GM23338 (cell line): ENCODE results near the gene OSGEPL1.

Experiments
- CREB1 ChIP-seq: fragments of 250-450 bp; sonication (Bioruptor Pico); IDR thresholded peaks from 2 replicates; pipeline ENCODE4 v1.5.0; 2020; ENCODE audit warnings: low read depth, mild to moderate bottlenecking, moderate library complexity
- CTCF ChIP-seq, 2 experiments: fragments of 200-600 bp in 1 of 2; sonication (generic) in 1 of 2; conservative IDR thresholded peaks; 2 replicates each; pipeline versions ENCODE4 v1.5.1 to v1.6.1; 2016 to 2017; ENCODE audit warnings: antibody characterized with exemption in 2 of 2, low read depth in 2 of 2, mild to moderate bottlenecking in 2 of 2, moderate library complexity in 1 of 2
- ETS1 ChIP-seq: IDR thresholded peaks from 2 replicates; pipeline ENCODE4 v1.6.1; 2016; ENCODE audit warnings: antibody characterized with exemption
- EZH2 ChIP-seq: fragments of 200-600 bp; sonication (generic); IDR thresholded peaks from one replicate; pipeline ENCODE4 v1.8.0; 2017; ENCODE audit warnings: antibody characterized with exemption, mild to moderate bottlenecking, low read depth; ENCODE audit not compliant: unreplicated experiment
- JUNB ChIP-seq: IDR thresholded peaks from one replicate; pipeline ENCODE4 v1.6.1; 2016; ENCODE audit warnings: antibody characterized with exemption; ENCODE audit not compliant: unreplicated experiment
- NANOG ChIP-seq: IDR thresholded peaks from 2 replicates; pipeline ENCODE4 v1.6.1; 2016; ENCODE audit warnings: antibody characterized with exemption, borderline replicate concordance
- POLR2AphosphoS5 ChIP-seq: IDR thresholded peaks from 2 replicates; pipeline ENCODE4 v1.6.1; 2016; ENCODE audit warnings: antibody characterized with exemption, low read depth
- REST ChIP-seq: IDR thresholded peaks from one replicate; pipeline ENCODE4 v1.6.1; 2018; ENCODE audit warnings: antibody characterized with exemption; ENCODE audit not compliant: unreplicated experiment
- ZNF114 ChIP-seq: fragments of 250-450 bp; sonication (Bioruptor Pico); IDR thresholded peaks from 2 replicates; pipeline ENCODE4 v1.5.0; 2020; ENCODE audit warnings: mild to moderate bottlenecking, moderate library complexity
- ZNF331 ChIP-seq: fragments of 250-450 bp; sonication (Bioruptor Pico); IDR thresholded peaks from 2 replicates; pipeline ENCODE4 v1.5.0; 2020; ENCODE audit warnings: low read depth, mild to moderate bottlenecking, moderate library complexity

- TF ChIP-seq CTCF (conservative IDR thresholded peaks at IDR 0.05; ENCODE audit: low read depth in 2 of 2) (no peak), ETS1 (no peak), ZNF331 (CRISPR knock-in tag) (no peak), REST (no peak), EZH2 (no peak), CREB1 (CRISPR knock-in tag) (no peak), JUNB (no peak), POLR2AphosphoS5 (no peak), NANOG (no peak), ZNF114 (CRISPR knock-in tag) (no peak)
Observed at GRCh38 chr2:189762229-189762550, 402 bp downstream of the OSGEPL1 start.
